Measurements from ENCODE around the gene TMEM238L.

Gene TMEM238L

DNA sequence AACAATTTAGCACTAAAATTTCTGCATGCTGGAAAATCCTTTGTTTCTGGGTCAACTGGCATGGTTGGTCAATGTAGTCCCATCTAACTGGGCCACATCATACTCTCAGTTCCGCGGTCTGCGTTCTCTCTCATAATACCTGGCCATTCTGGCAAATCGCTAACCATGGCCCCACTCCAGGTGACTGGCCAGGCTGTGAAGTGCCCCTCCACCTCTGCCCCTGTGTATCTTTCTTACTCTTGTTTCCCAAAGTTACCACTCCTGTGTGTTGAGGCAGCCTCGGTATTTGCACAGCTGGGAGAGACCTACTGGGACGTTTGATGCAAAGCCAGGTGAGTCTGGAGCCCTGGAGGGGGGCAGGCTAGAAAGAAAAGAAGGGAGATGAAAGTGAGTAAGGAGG is 2.0 kb upstream of the TMEM238L start:
- H3K27me3 ChIP-seq = no peaks in the 10 kb centered on the region
- TF ChIP-seq, protein P1, sequence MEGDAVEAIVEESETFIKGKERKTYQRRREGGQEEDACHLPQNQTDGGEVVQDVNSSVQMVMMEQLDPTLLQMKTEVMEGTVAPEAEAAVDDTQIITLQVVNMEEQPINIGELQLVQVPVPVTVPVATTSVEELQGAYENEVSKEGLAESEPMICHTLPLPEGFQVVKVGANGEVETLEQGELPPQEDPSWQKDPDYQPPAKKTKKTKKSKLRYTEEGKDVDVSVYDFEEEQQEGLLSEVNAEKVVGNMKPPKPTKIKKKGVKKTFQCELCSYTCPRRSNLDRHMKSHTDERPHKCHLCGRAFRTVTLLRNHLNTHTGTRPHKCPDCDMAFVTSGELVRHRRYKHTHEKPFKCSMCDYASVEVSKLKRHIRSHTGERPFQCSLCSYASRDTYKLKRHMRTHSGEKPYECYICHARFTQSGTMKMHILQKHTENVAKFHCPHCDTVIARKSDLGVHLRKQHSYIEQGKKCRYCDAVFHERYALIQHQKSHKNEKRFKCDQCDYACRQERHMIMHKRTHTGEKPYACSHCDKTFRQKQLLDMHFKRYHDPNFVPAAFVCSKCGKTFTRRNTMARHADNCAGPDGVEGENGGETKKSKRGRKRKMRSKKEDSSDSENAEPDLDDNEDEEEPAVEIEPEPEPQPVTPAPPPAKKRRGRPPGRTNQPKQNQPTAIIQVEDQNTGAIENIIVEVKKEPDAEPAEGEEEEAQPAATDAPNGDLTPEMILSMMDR (IDR thresholded peaks at IDR 0.05) = no peak
- no peaks in the 10 kb centered on the region for H3K9me3 ChIP-seq
- H3K27ac ChIP-seq = no peak overlapping the region
- no peaks in the 10 kb centered on the region for H3K36me3 ChIP-seq
- H3K4me3 ChIP-seq (ENCODE audit: low read depth in 1 of 2, low read length in 1 of 2) = no peak overlapping the region
- H3K4me1 ChIP-seq (ENCODE audit: control insufficient read depth in 1 of 2, insufficient read depth in 1 of 2, low read depth in 1 of 2, low read length in 1 of 2) = no peaks in the 10 kb centered on the region

DNA sequence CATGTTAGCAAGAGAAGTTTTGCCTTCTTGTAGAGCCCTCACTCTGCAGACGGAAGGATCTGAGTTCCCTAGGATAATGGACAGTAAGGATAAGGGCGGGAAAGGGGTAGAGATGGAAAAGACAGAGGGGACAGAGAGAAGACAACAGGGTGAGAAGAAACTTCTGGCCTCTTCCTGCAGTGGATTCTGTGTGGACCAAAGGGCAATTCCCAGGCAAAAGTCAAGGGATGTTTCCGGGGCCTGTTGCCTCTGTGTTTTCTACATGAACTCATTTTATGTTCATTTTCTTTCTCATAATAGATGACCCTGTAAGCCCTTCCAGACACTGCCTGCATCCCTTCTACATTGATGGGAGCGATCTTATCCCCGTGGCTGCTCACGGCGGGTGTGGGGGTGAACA is 647 bp upstream of the TMEM238L start:
- TF ChIP-seq, protein P1 (IDR thresholded peaks at IDR 0.05) = no peak
- Histone ChIP-seq H3K36me3 (no peaks in the 10 kb centered on the region), H3K4me1 (ENCODE audit: control insufficient read depth in 1 of 2, insufficient read depth in 1 of 2, low read depth in 1 of 2, low read length in 1 of 2) (no peaks in the 10 kb centered on the region), H3K27ac (no peak overlapping the region), H3K27me3 (no peaks in the 10 kb centered on the region), H3K9me3 (no peaks in the 10 kb centered on the region), H3K4me3 (ENCODE audit: low read depth in 1 of 2, low read length in 1 of 2) (no peak overlapping the region)

DNA sequence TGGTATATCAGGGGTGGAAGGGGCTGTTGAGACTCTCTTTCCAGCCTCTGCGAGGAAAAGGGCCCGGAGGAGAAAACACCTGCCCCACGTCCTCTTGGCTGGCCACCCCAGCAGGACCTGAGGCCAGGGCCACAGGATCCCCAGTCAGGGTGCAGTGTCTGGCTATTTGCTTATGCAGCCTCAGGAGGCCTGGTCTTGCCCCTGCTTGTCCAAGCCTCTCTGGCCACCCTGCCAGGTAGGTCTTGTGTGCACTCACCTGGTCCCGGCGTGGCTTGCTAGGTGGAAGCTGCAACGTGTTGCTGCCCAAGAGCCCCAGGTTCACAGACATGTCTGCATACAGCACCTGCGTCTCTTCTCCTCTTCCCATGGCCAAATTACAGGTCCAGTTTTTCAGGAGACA is 549 bp downstream of the TMEM238L start:
- H3K9me3 ChIP-seq = no peaks in the 10 kb centered on the region
- H3K27me3 ChIP-seq = no peaks in the 10 kb centered on the region
- H3K4me3 ChIP-seq (ENCODE audit: low read depth in 1 of 2, low read length in 1 of 2) = no peak overlapping the region
- no peaks in the 10 kb centered on the region for H3K4me1 ChIP-seq (ENCODE audit: control insufficient read depth in 1 of 2, insufficient read depth in 1 of 2, low read depth in 1 of 2, low read length in 1 of 2)
- no peaks in the 10 kb centered on the region for H3K36me3 ChIP-seq
- no peak overlapping the region for H3K27ac ChIP-seq
- TF ChIP-seq, protein P1 (IDR thresholded peaks at IDR 0.05) = no peak

DNA sequence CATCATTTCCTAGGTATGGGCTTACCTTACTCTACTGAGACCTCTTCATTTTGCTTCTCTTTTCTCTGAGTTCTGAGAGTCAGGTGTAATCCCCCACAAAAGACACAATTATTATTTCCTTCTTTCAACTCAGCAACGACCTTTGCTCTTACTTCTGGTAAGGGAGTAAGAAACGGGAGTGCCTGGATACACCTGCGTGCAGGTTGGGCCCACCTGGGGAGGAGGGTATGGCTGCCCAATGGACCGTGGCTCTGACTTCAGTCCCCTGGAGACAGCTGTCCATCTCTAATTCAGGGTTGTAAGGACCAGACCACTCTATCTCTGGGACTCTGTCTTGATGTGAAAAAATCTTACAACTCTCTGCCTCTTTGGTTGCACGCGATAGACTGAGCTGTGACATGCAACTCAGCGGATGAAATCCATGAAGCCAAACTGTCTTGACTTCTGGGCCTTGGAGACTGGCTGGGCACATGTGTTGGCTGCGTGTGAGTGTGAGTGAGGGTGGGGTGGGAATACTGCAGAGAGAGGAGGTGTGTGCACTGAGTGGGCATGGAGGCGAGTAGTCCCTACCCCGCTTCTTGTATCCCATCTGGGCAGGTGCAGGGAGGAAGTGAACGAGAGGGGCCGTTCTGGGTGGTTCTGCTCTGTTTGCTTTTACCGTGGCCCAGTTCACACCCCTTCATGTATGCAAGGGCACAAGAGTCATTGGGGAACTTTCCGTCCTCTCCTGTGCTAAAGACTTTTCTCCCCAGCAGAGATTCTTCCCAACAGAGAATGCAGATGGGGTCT is 1.2 kb downstream of the TMEM238L start:
- no peaks in the 10 kb centered on the region for H3K36me3 ChIP-seq
- no peaks in the 10 kb centered on the region for H3K27me3 ChIP-seq
- H3K27ac ChIP-seq = no peak overlapping the region
- TF ChIP-seq, protein P1 (IDR thresholded peaks at IDR 0.05) = no peak
- H3K9me3 ChIP-seq = no peaks in the 10 kb centered on the region
- H3K4me3 ChIP-seq (ENCODE audit: low read depth in 1 of 2, low read length in 1 of 2) = no peak overlapping the region
- H3K4me1 ChIP-seq (ENCODE audit: control insufficient read depth in 1 of 2, insufficient read depth in 1 of 2, low read depth in 1 of 2, low read length in 1 of 2) = no peaks in the 10 kb centered on the region

DNA sequence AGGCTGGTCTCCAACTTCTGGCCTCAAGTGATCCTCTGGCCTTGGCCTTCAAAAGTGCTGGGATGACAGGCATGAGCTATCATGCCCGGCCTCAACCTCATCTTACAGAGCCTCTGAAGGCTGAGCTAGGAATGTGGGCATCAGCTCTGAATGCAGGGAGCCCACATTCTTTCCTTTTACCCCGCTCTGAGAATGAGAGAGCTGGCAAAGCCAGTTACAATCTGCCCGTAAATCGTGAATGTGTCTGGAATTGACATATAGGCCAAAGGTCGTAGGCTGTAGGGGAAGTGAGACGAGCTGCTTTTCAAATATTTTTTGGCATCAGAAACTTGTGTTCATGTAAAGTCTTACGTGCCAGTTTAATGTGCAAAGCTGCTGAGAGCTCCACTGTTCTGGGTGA is 4.5 kb downstream of the TMEM238L start:
- Histone ChIP-seq H3K4me3 (ENCODE audit: low read depth in 1 of 2, low read length in 1 of 2) (no peak overlapping the region), H3K27ac (no peak overlapping the region), H3K9me3 (no peaks in the 10 kb centered on the region), H3K27me3 (no peaks in the 10 kb centered on the region), H3K36me3 (no peaks in the 10 kb centered on the region), H3K4me1 (ENCODE audit: control insufficient read depth in 1 of 2, insufficient read depth in 1 of 2, low read depth in 1 of 2, low read length in 1 of 2) (no peaks in the 10 kb centered on the region)
- TF ChIP-seq, protein P1 (IDR thresholded peaks at IDR 0.05) = no peak
